SK-N-SH treated with all-trans-retinoic acid at 6 μM for 48 hours (cell line): Measurements from ENCODE around the gene SLC46A2.

ENCODE experiments used
- PATZ1 ChIP-seq: fragments of 250-450 bp; sonication (Bioruptor Pico); IDR thresholded peaks from 2 replicates; pipeline ENCODE4 v1.8.0; 2020; ENCODE audit warnings: mild to moderate bottlenecking, moderate library complexity, borderline replicate concordance
- RARB ChIP-seq: fragments of 250-450 bp; sonication (Bioruptor Pico); IDR thresholded peaks from 2 replicates; pipeline ENCODE4 v1.8.0; 2021; ENCODE audit warnings: mild to moderate bottlenecking, moderate library complexity
- ZFP30 ChIP-seq: fragments of 450-650 bp; formaldehyde crosslinking; IDR thresholded peaks from 2 replicates; pipeline ENCODE4 v1.5.0; 2022; ENCODE audit warnings: mild to moderate bottlenecking, moderate library complexity
- ZNF565 ChIP-seq: fragments of 450-650 bp; formaldehyde crosslinking; conservative IDR thresholded peaks from 2 replicates; pipeline ENCODE4 v1.5.0; 2020; ENCODE audit warnings: low read depth, mild to moderate bottlenecking, moderate library complexity

DNA sequence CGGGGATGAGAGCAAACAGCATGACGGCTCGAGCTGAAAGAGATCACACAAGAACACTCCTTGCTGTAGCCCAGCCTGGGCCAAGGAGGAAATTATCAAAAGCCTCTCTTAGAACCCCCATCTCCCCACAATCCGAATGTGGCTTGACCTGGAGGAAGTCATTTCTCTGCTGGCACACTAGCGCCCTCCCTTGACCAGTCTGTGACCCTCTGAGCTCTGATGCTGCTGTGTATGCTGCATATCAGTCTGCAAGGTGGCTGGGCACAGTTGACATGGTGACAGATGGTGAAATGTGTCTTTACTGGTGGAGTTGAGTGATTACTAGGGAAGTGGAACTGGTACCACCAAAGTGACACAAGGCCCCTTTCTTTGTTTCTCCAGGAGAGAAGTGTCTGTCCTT, 3.3 kb downstream of the SLC46A2 start:
- no peak for TF ChIP-seq ZNF565
- TF ChIP-seq ZFP30 (CRISPR knock-in tag) = no peak
- TF ChIP-seq PATZ1 (CRISPR knock-in tag) = no peak
- TF ChIP-seq RARB (CRISPR knock-in tag) = no peak
